LNCAP (cell line): ENCODE data around the gene AAR2.

Experiments
- CTCF ChIP-seq: fragments of 450-650 bp; IDR thresholded peaks from 2 replicates; pipeline ENCODE4 v1.5.1; 2017; ENCODE audit warnings: mild to moderate bottlenecking

AAR2 gene

DNA sequence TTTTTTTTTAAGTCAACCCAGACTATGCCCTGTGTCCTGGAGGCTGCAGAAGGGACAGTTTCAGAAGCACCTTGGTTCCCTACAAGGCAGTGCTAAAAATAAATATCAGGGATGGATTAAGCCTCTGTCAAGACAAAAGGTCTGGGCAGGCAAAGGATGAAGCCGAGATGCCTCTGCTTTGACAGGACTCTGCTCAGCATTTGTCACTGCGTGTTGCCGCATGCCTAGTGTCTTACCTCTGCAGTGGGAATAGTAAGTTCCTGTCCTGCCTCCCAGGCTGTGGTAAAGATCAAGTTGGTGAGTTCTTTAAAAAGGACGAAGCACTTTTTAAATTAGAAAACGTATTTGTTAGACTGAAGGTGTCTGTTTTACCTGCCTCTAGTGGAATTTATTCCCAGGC is 15.1 kb downstream of the AAR2 start:
- TF ChIP-seq CTCF: no peak

DNA sequence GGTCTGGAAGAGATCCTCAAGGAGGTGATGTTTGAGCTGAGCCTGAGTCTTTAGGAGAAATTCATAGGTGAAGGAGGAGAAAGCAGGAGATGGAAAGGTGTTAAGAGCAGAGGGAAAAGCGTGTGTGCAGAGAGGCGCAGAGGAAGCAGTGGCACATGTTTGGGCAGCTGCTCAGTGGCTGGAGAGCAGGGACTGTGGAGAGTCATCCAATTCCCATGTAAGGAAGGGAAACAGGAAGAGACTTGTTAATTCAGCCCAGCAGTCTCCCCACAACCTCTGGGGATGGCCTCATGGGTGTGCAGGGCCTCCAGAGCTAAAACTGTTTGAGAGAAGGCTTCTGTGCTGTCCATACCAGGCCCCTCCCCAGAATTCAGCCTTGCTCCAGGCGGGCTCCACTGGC is 16.2 kb downstream of the AAR2 start:
- TF ChIP-seq CTCF: no peak

GRCh38 chr20:36253036-36253435 is 16.8 kb downstream of the AAR2 start:
- TF ChIP-seq CTCF: no peak

GRCh38 chr20:36254076-36254475 is 17.8 kb downstream of the AAR2 start:
- TF ChIP-seq CTCF: no peak

DNA sequence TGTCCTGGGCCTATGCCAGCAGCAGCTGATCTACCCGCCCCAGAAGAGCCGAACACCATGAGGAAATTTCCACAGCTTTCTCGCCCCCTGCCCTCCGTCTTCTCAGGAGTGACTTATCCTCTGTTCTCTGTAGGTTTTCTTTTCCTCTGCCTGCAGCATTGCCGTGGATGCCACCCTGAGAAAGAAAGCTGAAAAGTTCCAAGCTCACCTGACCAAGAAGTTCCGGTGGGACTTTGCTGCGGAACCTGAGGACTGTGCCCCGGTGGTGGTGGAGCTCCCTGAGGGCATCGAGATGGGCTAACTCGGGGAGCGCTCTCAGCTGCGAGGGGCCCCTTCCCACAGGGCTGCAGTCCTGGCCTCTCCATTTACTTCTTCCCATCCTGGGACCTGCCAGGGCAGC is 19.2 kb downstream of the AAR2 start:
- no peak for TF ChIP-seq CTCF

DNA sequence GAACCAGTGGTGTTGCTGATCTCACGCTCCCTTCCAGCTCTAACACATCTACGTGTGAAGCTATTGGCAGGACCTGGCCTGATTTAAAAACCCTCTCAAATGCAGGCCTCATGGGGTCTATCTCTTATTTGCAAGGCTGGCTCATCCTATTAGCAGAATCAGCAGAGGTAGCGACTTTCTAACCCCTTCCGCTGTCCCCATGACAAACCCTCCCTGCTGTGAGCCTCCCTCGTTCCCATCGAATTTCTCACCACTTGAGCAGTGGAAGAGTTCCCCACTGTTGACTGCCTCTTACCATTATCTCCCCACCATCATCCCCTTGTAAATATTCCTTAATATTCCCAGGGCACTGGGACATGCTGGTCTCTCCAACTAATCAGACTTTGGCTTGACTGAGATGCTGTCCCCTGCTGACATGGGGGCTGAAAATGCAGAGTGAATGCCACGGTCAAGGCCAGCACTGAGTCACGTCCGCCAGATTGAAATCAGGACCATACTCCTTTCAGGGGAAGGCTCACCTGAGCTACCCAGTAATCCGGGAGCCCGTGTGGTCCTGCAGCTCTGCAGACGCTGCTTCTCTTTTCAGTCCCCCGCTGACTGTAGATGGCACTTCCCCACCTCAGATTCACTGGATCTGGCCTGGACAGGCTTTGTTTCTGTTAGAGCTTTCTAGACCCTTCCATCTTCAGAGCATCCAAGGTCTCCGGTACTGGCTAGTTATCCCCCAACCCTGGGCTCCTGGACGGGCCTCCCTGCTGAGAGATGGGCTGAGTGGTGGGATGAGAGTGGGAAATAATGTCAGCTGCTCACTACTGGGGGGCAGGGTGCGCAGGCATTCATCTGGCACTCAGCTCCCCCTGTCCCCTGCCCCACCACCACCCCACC is 23.1 kb downstream of the AAR2 start:
- TF ChIP-seq CTCF: no peak

- TF ChIP-seq CTCF: no peak
Measured at GRCh38 chr20:36260316-36260715, 24.0 kb downstream of the AAR2 start.
